ENCODE data around the gene DNASE2B. TPM values are rescaled to one million over a fixed set of nuclear protein-coding genes. Genes with fewer than 3 reads are reported as not detected.

Gene DNASE2B
- total RNA-seq, 4 donors from 2014 or later = not detected

GRCh38 chr1:84373436-84374141, 24.7 kb upstream of the DNASE2B start:
- H3K27me3 ChIP-seq = no peaks in the 10 kb centered on the region
- no peaks in the 10 kb centered on the region for H3K9me3 ChIP-seq
- intact Hi-C loops (cut with DNase I) = no loop called here
- WGBS, 2 donors = 42 to 57% methylated on average over 2 of the region's 2 CpGs
- peak overlapping the region in 1 of 4 donors; percentile 51 for H3K27ac ChIP-seq
- no peak overlapping the region for H3K4me3 ChIP-seq
- H3K4me1 ChIP-seq = peaks cover 0 to 13% (median 3%) of the 10 kb centered on the region in 3 donors
- TF ChIP-seq CTCF (IDR thresholded peaks at IDR 0.05) (no peak), POLR2A (IDR thresholded peaks at IDR 0.05) (no peak)
- no peaks in the 10 kb centered on the region for H3K36me3 ChIP-seq
- DNase-seq = no peak

- WGBS, 2 donors = 66 to 71% methylated on average over 5 of the region's 5 CpGs
- Histone ChIP-seq H3K4me1 (peaks cover 0 to 13% (median 3%) of the 10 kb centered on the region in 3 donors), H3K36me3 (no peaks in the 10 kb centered on the region), H3K4me3 (no peak overlapping the region), H3K9me3 (no peaks in the 10 kb centered on the region), H3K27ac (peak overlapping the region in 3 of 4 donors; percentile 2 to 57 (median 51)), H3K27me3 (no peaks in the 10 kb centered on the region)
- intact Hi-C loops (cut with DNase I) = no loop called here
- no peak for DNase-seq
- TF ChIP-seq CTCF (IDR thresholded peaks at IDR 0.05) = no peak
Measured at GRCh38 chr1:84374991-84375696, 23.1 kb upstream of the DNASE2B start.

- no peak for DNase-seq
- no peak overlapping the region for H3K4me3 ChIP-seq
- H3K27me3 ChIP-seq = no peaks in the 10 kb centered on the region
- H3K4me1 ChIP-seq = peaks cover 0 to 13% (median 3%) of the 10 kb centered on the region in 3 donors
- intact Hi-C loops (cut with DNase I) = no loop called here
- H3K9me3 ChIP-seq = no peaks in the 10 kb centered on the region
- H3K36me3 ChIP-seq = no peaks in the 10 kb centered on the region
- H3K27ac ChIP-seq = peak overlapping the region in 2 of 4 donors; percentile 51 to 63
- 77 to 81% methylated on average over 7 of the region's 7 CpGs for WGBS, 2 donors
- no peak for TF ChIP-seq CTCF (IDR thresholded peaks at IDR 0.05)
- no peak for TF ChIP-seq POLR2A (IDR thresholded peaks at IDR 0.05)
Measured at GRCh38 chr1:84376000-84376910, 22.0 kb upstream of the DNASE2B start.

GRCh38 chr1:84377480-84378095, 20.7 kb upstream of the DNASE2B start:
- peaks cover 0 to 13% (median 3%) of the 10 kb centered on the region in 3 donors for H3K4me1 ChIP-seq
- no peaks in the 10 kb centered on the region for H3K27me3 ChIP-seq
- TF ChIP-seq CTCF (IDR thresholded peaks at IDR 0.05) (no peak), POLR2A (IDR thresholded peaks at IDR 0.05) (no peak)
- H3K27ac ChIP-seq = peak overlapping the region in 1 of 4 donors; percentile 63
- 28 to 32% methylated on average over 3 of the region's 3 CpGs for WGBS, 2 donors
- H3K36me3 ChIP-seq = no peaks in the 10 kb centered on the region
- intact Hi-C loops (cut with DNase I) = no loop called here
- no peak overlapping the region for H3K4me3 ChIP-seq
- DNase-seq = no peak
- no peaks in the 10 kb centered on the region for H3K9me3 ChIP-seq
